NB4 (cell line): ENCODE data around the gene CHAD.
"Not testable (repeated sequence)": the region's sequence is repeated elsewhere in the genome, so short reads cannot be mapped to it uniquely, and the experiment has no call there.

ENCODE experiments used
- CTCF ChIP-seq: IDR thresholded peaks from one replicate; pipeline ENCODE4 v1.5.1; 2012; ENCODE audit warnings: low read depth, low read length
- MAX ChIP-seq: IDR thresholded peaks from 2 replicates; pipeline ENCODE4 v1.6.1; 2011; ENCODE audit warnings: low read depth, low read length
- MYC ChIP-seq: IDR thresholded peaks from 2 replicates; pipeline ENCODE4 v1.6.1; 2011; ENCODE audit warnings: low read depth, low read length
- POLR2A ChIP-seq: IDR thresholded peaks from 2 replicates; pipeline ENCODE4 v1.6.1; 2011; ENCODE audit warnings: mild to moderate bottlenecking; ENCODE audit not compliant: insufficient read length; ENCODE audit errors: extremely low read depth

GRCh38 chr17:50419577-50419976 is 49.1 kb downstream of the CHAD start:
- TF ChIP-seq CTCF, POLR2A, MAX, MYC: not testable (repeated sequence)
